Vagina (tissue), 2 donors: ENCODE data around the gene ZCCHC14.

Source experiments
- CTCF ChIP-seq, 3 experiments: fragments of 450-650 bp in 2 of 3; fragments of 200-600 bp in 1 of 3; sonication (generic) in 1 of 3; IDR thresholded peaks; one replicate each; pipeline ENCODE4 v1.5.1; 2017 to 2019; ENCODE audit warnings: antibody characterized with exemption in 3 of 3, mild to moderate bottlenecking in 2 of 3, moderate library complexity in 2 of 3
- POLR2A ChIP-seq, 2 donors: fragments of 450-650 bp; IDR thresholded peaks; one replicate each; pipeline ENCODE4 v1.6.1; 2017; ENCODE audit warnings: antibody characterized with exemption in 2 of 2, mild to moderate bottlenecking in 2 of 2, moderate library complexity in 2 of 2

- TF ChIP-seq CTCF (IDR thresholded peaks at IDR 0.05) (no peak), POLR2A (IDR thresholded peaks at IDR 0.05) (no peak)
These were observed 128.9 kb downstream of the ZCCHC14 start for GRCh38 chr16:87363771-87364455.
